HepG2 (cell line): ENCODE measurements around the gene ZNF595. TPM values are rescaled to one million over a fixed set of nuclear protein-coding genes. Genes with fewer than 3 reads are reported as not detected.
"Not testable (repeated sequence)": the region's sequence is repeated elsewhere in the genome, so short reads cannot be mapped to it uniquely, and the experiment has no call there.

ENCODE experiments used
- ATAC-seq: fragments of 200-7000 bp; cut with Tn5 transposase; 3 replicates; pipeline ENCODE4 v1.9.1; 2020; ENCODE audit warnings: mild to moderate bottlenecking, moderate library complexity
- BruUV-seq: library from RNA; stranded (reverse); fragments of 400-500 nt; replicated peaks from 2 replicates; lab custom pipeline; 2021; lab: Mats Ljungman, UMichigan
- CTCF ChIA-PET: fragments of 300-600 bp; formaldehyde crosslinking; extraction: SDS; loops from one replicate; lab custom pipeline; 2021; ENCODE audit warnings: low total read pairs, inconsistent platforms, low intra/inter-chr PET ratio; lab: Yijun Ruan, JAX
- POLR2A ChIA-PET: fragments of 350-600 bp; sonication (Branson Sonifier 250); formaldehyde crosslinking; loops from one replicate; lab custom pipeline; 2020; ENCODE audit warnings: antibody characterized with exemption, inconsistent platforms; lab: Yijun Ruan, JAX
- DNase-seq: peaks from one replicate; pipeline ENCODE4 v3.0.0-alpha.2; 2015; ENCODE audit warnings: low spot score
- FAIRE-seq: peaks from 3 replicates; lab custom pipeline; 2011; peaks lifted over from hg19 to GRCh38; lab: Jason Lieb, UNC
- H2AFZ ChIP-seq: one replicate; pipeline ENCODE4 v1.6.1; 2011; ENCODE audit warnings: low read length, inconsistent platforms
- H3K27ac ChIP-seq: fragments of 300-600 bp; 3 replicates; pipeline ENCODE4 v1.8.0; 2011; ENCODE audit warnings: mixed run types, mild to moderate bottlenecking, mixed read lengths, low read length, inconsistent platforms; ENCODE audit not compliant: insufficient read depth; ENCODE audit errors: extremely low read length
- H3K27me3 ChIP-seq, 2 experiments: fragments of 200-600 bp in 1 of 2; 2 replicates in 1 of 2; 3 replicates in 1 of 2; pipeline versions ENCODE4 v1.6.0 to v1.8.0; 2011; ENCODE audit warnings: low read length in 2 of 2, mild to moderate bottlenecking in 2 of 2, moderate library complexity in 2 of 2, inconsistent platforms in 1 of 2; ENCODE audit not compliant: insufficient read depth in 2 of 2, control insufficient read depth in 1 of 2
- H3K36me3 ChIP-seq, 2 experiments: fragments of 200-600 bp in 1 of 2; replicated peaks in 1 of 2; 2 replicates in 1 of 2; 3 replicates in 1 of 2; pipeline versions ENCODE4 v1.5.1 to v1.8.0; 2011; ENCODE audit warnings: low read length in 2 of 2, inconsistent platforms in 1 of 2; ENCODE audit not compliant: insufficient read depth in 2 of 2, control insufficient read depth in 1 of 2
- H3K4me1 ChIP-seq: 2 replicates; pipeline ENCODE4 v1.5.1; 2012; ENCODE audit warnings: low read length, inconsistent platforms; ENCODE audit not compliant: insufficient read depth
- H3K4me2 ChIP-seq: 2 replicates; pipeline ENCODE4 v1.6.0; 2011; ENCODE audit warnings: low read depth, low read length, inconsistent platforms
- H3K4me3 ChIP-seq, 3 experiments: fragments of 200-600 bp in 1 of 3; sonication (generic), shearing (Covaris generic) in 1 of 3; replicated peaks in 1 of 3; 2 replicates each; pipeline ENCODE4 v1.5.1; 2011 to 2016; ENCODE audit warnings: low read length in 3 of 3, inconsistent platforms in 2 of 3, low read depth in 2 of 3, mild to moderate bottlenecking in 2 of 3, control low read depth in 1 of 3, mixed read lengths in 1 of 3; ENCODE audit not compliant: insufficient read depth in 1 of 3
- H3K79me2 ChIP-seq: one replicate; pipeline ENCODE4 v1.6.1; 2011; ENCODE audit warnings: low read length, inconsistent platforms; ENCODE audit not compliant: insufficient read depth
- H3K9ac ChIP-seq: 2 replicates; pipeline ENCODE4 v1.6.0; 2011; ENCODE audit warnings: mild to moderate bottlenecking, low read depth, low read length, inconsistent platforms; ENCODE audit not compliant: insufficient read depth
- H3K9me3 ChIP-seq: 2 replicates; pipeline ENCODE4 v1.5.1; 2012; ENCODE audit warnings: mild to moderate bottlenecking, low read length
- H4K20me1 ChIP-seq: 2 replicates; pipeline ENCODE4 v1.6.0; 2011; ENCODE audit warnings: inconsistent platforms, mild to moderate bottlenecking, low read length, moderate library complexity; ENCODE audit not compliant: insufficient read depth
- ARNT ChIP-seq: fragments of 450-650 bp; IDR thresholded peaks from 2 replicates; pipeline ENCODE4 v1.6.1; 2017
- ATM ChIP-seq: fragments of 450-650 bp; IDR thresholded peaks from 2 replicates; pipeline ENCODE4 v1.7.1; 2017; ENCODE audit warnings: mild to moderate bottlenecking, borderline replicate concordance
- FOXP1 ChIP-seq, 2 experiments: fragments of 450-650 bp in 1 of 2; IDR thresholded peaks; 2 replicates each; pipeline ENCODE4 v1.6.1; 2017 to 2018; ENCODE audit warnings: antibody characterized with exemption in 1 of 2
- NBN ChIP-seq: fragments of 450-650 bp; conservative IDR thresholded peaks from 2 replicates; pipeline ENCODE4 v1.6.1; 2017
- PLRG1 ChIP-seq: fragments of 450-650 bp; conservative IDR thresholded peaks from 2 replicates; pipeline ENCODE4 v1.6.1; 2016
- RAD51 ChIP-seq: fragments of 450-650 bp; IDR thresholded peaks from 2 replicates; pipeline ENCODE4 v1.6.1; 2016; ENCODE audit warnings: borderline replicate concordance
- SOX6 ChIP-seq, 2 experiments: fragments of 450-650 bp in 1 of 2; sonication (generic) in 1 of 2; formaldehyde crosslinking in 1 of 2; IDR thresholded peaks; 2 replicates each; pipeline versions ENCODE4 v1.4.0 to v1.6.1; 2017 to 2020; ENCODE audit warnings: antibody characterized with exemption in 1 of 2, mild to moderate bottlenecking in 1 of 2, missing genetic modification reagents in 1 of 2
- WGBS: methylation state at CpG from one replicate; pipeline ENCODE4 v1.1.6; 2017; ENCODE audit warnings: low lambda C conversion rate; 5-methylcytosine and 5-hydroxymethylcytosine counted together
- in situ Hi-C: cut with HindIII; loops from 2 replicates; pipeline ENCODE4 v1.10.0; 2017; ENCODE audit warnings: low pct_unique_long_range_greater_than_20kb; ENCODE audit not compliant: extremely low pct_ligation_motif_present
- intact Hi-C: fragments of 100-400 bp; cut with micrococcal nuclease; formaldehyde crosslinking; loops from one replicate; pipeline ENCODE4 v1.10.0; 2022; ENCODE audit not compliant: unreplicated experiment
- polyA plus RNA-seq, 8 experiments: library from polyadenylated mRNA; depleted of rRNA in 3 of 8; stranded (reverse) in 7 of 8; unstranded in 1 of 8; fragments of >200 nt; fragmentation: Illumina TruSeq in 4 of 8; extraction: Trizol in 4 of 8; gene quantifications; 2 replicates each; pipeline versions ENCODE4 v1.2.1 to v1.2.3, GENCODE V29; 2011 to 2016; ENCODE audit warnings: low read depth in 4 of 8, missing spikeins in 1 of 8, mixed read lengths in 1 of 8; ENCODE audit not compliant: insufficient read depth in 1 of 8
- total RNA-seq, 5 experiments: library from RNA; depleted of rRNA; stranded (reverse); fragments of >200 nt; fragmentation: Illumina TruSeq; extraction: Trizol; gene quantifications; 2 replicates each; pipeline ENCODE4 v1.2.3, GENCODE V29; 2016; ENCODE audit warnings: low read depth in 1 of 5

Gene ZNF595
- total and polyA plus RNA-seq, 2 of the 13 experiments (the other 11 are each of a cell fraction or from before 2014, with no cell fraction given) = 0.09 TPM; not detected in 1

- TF ChIP-seq SOX6 (IDR thresholded peaks at IDR 0.05) (0 out of 2 replicates have a peak, but pooled peaks have one; percentile 80), NBN (peak; percentile 84; the same call in 1 of the 2 replicates), ARNT (0 out of 2 replicates have a peak, but pooled peaks have one; percentile 59), RAD51 (peak; percentile 41; the same call in 1 of the 2 replicates), ATM (0 out of 2 replicates have a peak, but pooled peaks have one; percentile 60), FOXP1 (IDR thresholded peaks at IDR 0.05) (peak; percentile 49; the same call in 1 of the 2 replicates), PLRG1 (peak; percentile 80; the same call in 1 of the 2 replicates)
- TF ChIP-seq SOX6, FOXP1 (CRISPR knock-in tag; IDR thresholded peaks at IDR 0.05): not testable (repeated sequence)
These were observed 14.9 kb upstream of the ZNF595 start (continued) for GRCh38 chr4:38202-38601.

- POLR2A ChIA-PET, in situ Hi-C loops, H3K9me3 ChIP-seq, H3K4me1 ChIP-seq, H3K9ac ChIP-seq, H2AFZ ChIP-seq, CTCF ChIA-PET, FAIRE-seq, H3K27me3 ChIP-seq, intact Hi-C loops, H3K36me3 ChIP-seq, DNase-seq, ATAC-seq, H3K79me2 ChIP-seq, BruUV-seq, H3K27ac ChIP-seq, H4K20me1 ChIP-seq, H3K4me3 ChIP-seq, H3K4me2 ChIP-seq: not testable (repeated sequence)
These were observed 9.7 kb upstream of the ZNF595 start for GRCh38 chr4:43375-43774.

GRCh38 chr4:51253-51652 lies 1.9 kb upstream of the ZNF595 start:
- H3K27me3 ChIP-seq, BruUV-seq, H2AFZ ChIP-seq, H3K9me3 ChIP-seq, FAIRE-seq, POLR2A ChIA-PET, in situ Hi-C loops, CTCF ChIA-PET, DNase-seq, ATAC-seq, H3K4me1 ChIP-seq, H3K9ac ChIP-seq, H4K20me1 ChIP-seq, H3K36me3 ChIP-seq, H3K27ac ChIP-seq, intact Hi-C loops, H3K79me2 ChIP-seq, H3K4me2 ChIP-seq, H3K4me3 ChIP-seq: not testable (repeated sequence)
- WGBS = 12% methylated on average over 4 of the region's 4 CpGs

- H2AFZ ChIP-seq, in situ Hi-C loops, POLR2A ChIA-PET, FAIRE-seq, H3K27ac ChIP-seq, BruUV-seq, ATAC-seq, DNase-seq, H3K27me3 ChIP-seq, intact Hi-C loops, H3K79me2 ChIP-seq, H3K36me3 ChIP-seq, H3K9me3 ChIP-seq, H3K4me2 ChIP-seq, H3K4me3 ChIP-seq, H3K9ac ChIP-seq, CTCF ChIA-PET, H3K4me1 ChIP-seq, H4K20me1 ChIP-seq: not testable (repeated sequence)
- 3% methylated on average over 4 of the region's 9 CpGs for WGBS
These were observed 1.4 kb upstream of the ZNF595 start for GRCh38 chr4:51655-52277.
